ENCODE results near the gene FKBP5.
"Not testable (repeated sequence)": the region's sequence is repeated elsewhere in the genome, so short reads cannot be mapped to it uniquely, and the experiment has no call there.

The FKBP5 gene

DNA sequence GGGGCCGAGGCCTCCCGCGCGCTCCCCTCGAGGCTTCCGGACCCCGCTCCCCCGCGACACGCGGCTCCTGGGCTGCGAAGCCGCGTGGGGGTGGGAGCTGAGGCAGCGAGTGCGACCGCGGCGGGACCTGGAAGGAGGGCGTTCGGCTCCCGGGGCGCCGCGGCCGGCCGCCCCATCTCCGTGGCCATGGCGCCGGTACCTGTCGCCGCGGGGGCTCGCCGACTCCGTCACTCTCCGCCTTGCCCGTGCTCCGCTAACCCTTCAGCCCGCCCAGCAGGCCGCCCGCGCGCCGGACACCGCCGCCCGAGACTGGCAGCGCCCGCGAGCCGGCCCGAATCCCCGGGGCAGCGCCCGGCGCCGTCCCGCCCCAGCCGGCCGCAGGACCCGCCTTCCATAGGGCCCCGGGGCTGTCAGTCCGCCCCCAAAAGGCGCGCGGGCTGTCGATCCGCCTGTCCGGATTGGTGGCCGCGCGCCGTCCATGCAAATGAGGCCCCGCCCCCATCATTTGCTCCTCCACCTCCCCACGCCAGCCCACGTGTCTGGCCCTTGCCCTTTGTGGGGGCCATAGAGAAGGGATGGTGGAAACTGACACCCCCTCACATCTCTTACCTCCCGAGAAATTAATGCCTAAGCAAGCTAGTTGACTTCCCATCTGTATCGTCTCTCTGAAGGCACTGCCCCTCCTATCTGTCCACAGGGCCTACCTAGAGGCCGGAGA, at the start of gene FKBP5:
FKBP5 (minus strand) TSS at position 311 of the 718 bp plus-strand sequence. CDS start 46,091 bp downstream, outside the sequence.
- DNase-seq (ENCODE audit: low spot score): peak; percentile 72

DNA sequence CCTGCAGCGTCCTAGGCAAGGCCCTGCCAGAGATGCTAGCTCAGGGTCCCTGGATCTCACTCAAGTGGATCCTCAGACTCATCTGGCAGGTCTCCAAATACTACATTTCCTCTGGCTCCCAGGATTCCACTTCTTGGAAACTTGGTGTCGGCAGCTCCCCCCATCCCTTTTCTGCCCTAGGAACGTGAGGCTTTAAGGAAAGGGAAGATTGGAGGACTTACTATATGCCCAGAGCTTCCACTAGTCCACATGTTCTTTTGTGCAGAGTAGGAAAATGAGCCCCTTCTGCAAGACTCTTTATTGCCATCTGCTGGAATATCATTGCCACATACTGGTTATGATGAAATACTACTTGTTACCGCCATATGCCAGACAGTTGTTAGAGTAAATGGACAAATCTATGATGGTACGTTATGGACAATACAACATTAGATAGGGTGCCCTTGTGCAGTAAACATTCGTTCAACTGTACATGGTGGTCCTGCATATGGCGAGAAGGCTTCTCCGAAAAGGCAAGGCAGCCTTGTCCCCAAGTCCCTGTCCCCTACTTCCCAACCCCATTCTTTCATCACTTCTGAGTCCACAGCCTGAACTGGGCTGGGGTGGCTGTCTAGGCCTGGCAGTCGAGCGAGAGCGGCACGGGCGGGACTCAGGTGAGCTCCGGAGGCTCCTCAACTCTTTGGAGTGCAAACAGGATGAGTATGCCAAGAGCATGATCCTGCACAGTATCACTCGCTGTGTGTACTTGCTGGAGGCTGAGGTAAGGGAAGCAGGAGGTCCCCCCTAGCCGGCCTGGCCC, 48.9 kb upstream of the FKBP5 start:
- DNase-seq (ENCODE audit: low spot score): peak; percentile 85

DNA sequence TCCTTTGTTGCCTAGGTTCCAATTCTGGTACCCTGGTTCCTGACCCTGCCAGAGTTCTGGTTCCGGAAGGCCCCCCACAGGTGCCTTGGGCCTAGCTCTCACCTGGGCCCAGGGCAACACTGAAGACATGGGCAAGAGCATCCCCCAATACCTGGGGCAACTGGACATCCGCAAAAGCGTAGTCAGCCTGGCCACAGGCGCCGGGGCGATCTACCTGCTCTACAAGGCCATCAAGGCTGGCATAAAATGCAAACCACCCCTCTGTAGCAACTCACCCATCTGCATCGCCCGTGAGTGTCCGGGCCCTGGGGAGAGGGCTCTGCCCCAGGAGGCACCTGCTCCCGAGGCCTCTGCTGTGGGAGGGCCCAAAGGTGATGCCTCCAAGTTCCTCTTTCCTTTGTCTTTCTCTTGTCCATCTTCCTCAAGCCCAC, 48.3 kb upstream of the FKBP5 start, which contains the start of gene ARMC12:
ARMC12 (plus strand) TSS at position 51 of the 431 bp plus-strand sequence; CDS start at position 128, 77 bp downstream.
- no peak for DNase-seq (ENCODE audit: low spot score)

DNA sequence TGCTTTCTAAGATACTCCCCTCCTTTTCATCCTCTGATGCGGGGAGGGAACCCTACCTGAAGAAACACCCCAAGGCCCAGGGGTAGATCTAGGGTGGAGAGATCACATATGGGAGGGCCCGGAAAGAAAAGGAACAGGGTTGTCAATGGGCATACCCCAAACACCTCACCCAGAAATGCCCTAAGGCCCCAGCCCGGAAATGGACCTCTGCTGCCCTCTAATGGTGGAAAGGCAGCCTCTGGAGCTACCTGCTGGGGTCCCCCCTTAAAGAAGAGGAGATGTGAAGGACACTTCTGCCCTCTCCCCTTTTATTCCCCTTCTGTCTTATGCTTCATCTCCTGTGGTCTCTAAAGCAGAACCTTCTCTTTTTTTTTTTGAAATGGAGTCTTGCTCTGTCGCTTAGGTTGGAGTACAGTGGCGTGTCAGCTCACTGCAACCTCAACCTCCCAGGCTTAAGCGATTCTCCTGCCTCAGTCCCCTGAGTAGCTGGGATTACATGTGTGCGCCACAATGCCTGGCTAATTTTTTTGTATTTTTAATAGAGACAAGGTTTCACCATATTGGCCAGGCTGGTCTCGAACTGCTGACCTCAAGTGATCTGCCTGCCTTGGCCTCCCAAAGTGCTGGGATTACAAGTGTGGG, 47.7 kb upstream of the FKBP5 start:
- peak; percentile 73 for DNase-seq (ENCODE audit: low spot score)

DNA sequence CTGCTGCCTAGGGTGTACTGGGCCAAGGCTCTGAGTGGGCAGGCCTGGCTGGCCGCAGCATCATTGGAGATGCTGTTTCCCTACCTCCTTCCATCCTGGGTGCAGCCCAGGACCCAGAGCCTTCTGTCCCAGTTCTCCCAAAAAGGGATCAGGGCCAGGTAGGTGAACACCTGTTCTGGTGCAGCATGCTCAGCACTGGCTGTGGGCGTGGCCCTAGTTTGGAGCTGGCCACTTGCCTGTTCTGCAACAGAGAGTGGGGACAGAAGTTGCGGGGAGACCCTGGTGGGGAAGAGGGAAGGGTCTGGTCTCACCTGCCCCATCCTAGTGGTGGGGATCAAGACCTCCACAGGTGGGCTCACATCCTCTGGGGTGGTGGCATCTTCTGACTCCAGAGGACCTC, 46.7 kb upstream of the FKBP5 start:
- DNase-seq (ENCODE audit: low spot score): no peak

DNA sequence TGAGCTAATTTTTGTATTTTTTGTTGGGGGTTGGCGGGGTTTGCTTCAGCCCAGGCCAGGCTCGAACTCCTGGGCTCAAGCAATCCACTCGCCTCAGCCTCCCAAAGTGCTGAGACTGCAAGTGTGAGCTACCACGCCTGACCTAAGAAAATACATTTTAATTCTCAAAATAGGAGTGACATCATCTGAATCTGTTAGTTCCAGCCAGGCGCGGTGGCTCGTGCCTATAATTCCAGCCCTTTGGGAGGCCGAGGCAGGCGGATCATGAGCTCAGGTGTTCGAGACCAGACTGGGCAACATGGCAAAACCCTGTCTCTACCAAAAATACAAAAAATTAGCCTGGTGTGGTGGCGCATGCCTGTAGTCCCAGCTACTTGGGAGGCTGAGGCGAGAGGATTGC, 45.6 kb upstream of the FKBP5 start:
- not testable (repeated sequence) for DNase-seq (ENCODE audit: low spot score)

DNA sequence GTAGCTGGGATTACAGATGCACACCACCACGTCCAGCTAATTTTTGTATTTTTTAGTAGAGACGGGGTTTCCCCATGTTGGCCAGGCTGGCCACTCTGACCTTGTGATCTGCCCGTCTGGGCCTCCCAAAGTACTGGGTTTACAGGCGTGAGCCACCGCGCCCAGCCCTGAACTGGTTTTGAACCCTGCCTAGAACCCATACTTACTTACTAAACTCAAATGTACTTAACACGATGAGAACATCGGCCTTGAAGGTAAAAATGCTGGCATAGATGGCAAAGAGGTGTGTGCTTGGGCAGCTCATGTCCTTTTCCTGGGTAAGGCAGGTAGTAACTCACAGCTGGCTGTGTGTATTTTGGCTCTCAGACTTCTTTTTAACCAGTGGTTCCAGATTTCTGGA, 44.9 kb upstream of the FKBP5 start:
- no peak for DNase-seq (ENCODE audit: low spot score)

DNA sequence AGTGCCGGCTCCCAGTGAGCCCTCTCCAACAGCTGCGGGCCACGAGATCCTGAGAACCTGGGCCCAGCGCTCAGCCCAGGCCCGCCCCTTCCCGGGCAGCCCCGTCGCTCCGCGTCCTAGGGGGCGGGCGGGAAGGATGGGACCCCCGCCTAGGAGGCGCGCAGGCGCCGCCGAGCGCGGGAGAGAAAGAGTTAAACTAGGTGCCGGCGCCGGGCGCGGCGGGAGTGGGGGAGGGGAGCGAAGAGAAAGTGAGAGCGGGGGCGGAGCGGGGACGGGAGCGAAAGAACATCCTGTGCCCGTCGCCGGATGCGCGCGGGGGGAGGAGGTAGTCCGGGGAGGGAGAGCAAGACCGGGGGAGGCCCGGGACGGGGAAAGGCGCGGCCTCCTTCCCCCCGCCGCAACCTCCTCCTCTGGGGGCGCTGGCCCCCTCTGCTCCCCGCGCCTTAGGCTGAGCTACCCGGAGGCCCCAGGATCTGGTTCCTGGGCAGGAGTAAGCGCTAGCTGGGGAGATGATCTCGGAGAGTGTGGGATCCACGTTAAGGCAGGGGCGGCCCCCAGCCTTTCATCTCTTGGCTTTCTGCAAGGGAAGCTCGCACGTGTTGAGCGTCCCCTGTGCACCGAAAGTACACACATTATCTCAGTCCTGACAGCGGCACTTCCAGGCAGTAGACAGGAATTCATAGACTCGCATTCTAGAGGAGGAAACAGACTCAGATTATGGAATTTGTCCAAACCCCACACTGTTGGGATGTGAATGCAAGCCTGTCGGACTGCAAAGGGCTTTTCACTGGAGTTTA, 43.2 kb upstream of the FKBP5 start:
- peak; percentile 80 for DNase-seq (ENCODE audit: low spot score)

DNA sequence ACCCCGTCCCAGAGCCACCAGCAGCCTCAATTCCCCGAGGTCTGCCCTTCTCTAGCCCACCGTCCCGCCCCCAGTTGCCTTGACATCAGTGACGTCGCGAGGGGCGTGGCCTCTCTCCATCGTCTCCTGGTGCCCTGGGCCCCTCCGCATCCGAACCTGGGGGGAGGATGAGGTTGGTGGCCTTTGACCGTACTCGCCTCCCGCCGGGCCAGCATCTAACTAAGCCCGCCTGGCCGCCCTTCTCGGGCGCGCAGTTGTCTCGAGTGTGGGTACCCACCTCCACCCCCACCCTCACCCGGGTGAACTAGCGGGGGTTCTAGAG, 42.7 kb upstream of the FKBP5 start:
- peak; percentile 90 for DNase-seq (ENCODE audit: low spot score)

DNA sequence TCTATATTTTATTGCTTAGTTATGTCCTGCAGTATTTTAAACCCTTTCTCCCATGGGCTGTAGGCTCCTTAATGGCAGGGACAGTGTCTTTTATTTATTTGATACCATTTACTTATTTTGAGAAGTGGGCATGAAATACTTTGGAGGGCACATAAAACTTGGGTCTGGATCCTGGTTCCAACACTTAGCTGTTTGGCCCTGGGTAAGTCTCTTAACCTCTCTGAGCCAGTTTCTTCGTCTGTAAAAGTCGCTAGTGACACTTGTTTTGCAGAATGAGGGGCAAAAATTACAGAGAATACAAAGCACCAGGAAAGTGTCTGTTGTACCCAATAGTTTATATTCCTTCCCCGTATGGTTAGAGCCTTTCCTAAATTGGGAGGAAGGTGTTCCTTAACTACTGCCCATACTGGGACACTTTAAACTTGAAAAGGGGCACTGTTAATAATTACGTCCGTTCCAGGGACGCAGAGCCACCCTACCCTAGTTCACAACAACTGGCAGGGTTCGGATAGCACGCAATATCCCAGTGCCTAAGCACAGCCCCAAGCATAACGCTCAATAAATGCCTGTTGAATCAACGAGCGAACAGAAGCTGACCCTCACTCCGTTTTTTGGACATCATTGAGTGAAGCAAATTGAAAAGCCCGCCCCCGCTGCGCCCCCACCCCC, 42.2 kb upstream of the FKBP5 start:
- DNase-seq (ENCODE audit: low spot score): no peak

DNA sequence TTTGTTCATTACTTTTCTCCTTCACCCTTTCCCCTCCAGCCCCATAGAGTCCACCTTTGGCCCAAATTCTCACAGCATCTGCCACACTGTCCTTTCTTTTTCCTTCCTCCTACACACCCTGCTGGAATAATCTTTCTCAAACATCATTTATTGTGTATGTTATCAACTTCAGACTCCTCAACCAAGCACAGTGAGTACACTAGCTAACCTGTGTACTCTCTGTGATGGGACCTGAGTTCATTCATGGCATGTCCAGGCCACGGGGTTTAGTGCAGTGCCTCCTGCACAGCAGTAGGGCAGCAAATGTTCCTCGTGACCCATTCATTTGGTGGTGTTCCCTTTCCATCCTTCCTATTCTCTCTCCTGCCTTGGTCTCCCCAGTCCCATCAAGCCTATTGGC, 41.0 kb upstream of the FKBP5 start:
- no peak for DNase-seq (ENCODE audit: low spot score)

DNA sequence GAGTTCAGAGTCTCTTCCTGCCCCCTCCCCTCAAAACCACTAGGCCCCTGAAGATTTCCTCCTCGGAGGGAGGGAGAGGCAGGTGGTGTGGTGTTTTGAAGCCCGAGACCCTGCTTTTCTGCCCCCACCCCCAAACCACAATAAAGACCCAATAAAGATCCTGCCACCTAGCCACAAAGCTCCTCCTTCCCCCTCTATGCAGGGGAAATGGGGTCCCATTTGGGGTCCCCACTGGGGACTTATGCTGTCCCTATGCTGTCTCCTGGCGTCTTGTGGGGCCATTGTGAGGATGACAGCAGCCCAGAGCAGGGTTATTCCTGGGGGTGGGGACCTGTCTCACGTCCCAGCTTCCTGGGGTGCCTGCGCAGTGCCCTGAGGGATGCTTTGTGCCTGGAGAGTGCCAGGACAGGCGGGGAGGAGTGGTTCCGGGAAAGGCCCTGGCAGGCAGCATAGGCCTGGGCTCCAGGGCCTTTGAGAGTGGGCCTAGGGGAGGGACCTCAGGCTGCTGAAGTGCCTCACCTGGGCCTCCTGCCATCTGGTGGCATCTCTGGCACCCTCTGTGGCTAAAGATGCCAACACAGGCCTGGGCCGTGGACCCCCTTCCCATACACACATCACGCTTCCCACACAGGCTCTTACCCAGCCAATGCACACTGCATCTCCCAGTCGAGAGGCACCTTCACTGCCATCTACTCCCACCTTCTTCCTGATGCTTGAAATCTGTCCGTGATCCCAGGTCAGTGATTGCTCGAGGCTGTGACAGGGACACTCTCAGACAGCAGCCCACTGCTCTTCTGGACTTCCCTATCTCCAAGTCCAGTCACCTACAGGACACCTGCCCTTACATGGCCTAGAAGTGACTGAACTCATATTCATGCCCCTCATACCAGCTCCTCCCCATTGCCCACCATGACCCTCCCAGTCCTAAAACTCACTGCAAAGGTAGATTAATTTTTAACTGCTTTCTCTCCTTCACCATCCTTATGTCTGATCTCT, 40.3 kb upstream of the FKBP5 start:
- DNase-seq (ENCODE audit: low spot score): peak; percentile 27

DNA sequence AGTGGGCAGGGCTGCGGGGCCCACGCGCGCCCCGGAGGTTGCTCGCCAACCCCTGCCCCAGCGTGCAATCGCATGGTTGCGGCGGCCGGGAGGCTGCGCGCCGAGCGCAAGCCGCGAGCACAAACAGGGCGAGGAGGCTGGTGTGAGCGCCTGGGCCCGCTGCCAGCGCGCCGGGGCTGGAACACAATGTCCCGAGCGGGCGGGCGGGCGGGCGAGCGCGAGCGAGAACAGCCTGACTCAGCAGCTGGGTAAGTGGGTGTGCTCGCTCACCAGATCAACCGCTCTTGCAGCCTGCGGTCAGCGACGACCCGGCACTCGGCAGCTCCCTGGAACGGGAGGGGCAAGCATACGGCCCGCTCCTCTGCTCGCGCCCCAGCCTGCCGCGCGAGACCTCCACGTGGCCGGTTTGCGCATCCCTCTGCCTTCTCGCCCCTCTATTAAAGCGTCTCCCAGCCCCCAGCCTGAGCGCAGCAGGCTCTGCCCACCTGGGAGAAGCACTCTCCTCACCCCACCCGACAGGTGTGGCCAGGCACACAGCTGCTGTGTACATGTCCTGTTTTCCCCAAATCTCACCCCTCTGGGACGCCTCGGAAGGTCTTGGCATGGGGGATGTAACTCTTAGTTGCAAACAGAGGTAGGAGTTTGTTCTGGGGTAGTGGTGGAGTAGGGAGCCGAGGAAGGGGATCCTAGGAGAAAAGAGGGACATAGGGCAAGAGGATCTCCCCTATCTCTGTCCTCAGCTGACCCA, 39.4 kb upstream of the FKBP5 start:
- peak; percentile 78 for DNase-seq (ENCODE audit: low spot score)

DNA sequence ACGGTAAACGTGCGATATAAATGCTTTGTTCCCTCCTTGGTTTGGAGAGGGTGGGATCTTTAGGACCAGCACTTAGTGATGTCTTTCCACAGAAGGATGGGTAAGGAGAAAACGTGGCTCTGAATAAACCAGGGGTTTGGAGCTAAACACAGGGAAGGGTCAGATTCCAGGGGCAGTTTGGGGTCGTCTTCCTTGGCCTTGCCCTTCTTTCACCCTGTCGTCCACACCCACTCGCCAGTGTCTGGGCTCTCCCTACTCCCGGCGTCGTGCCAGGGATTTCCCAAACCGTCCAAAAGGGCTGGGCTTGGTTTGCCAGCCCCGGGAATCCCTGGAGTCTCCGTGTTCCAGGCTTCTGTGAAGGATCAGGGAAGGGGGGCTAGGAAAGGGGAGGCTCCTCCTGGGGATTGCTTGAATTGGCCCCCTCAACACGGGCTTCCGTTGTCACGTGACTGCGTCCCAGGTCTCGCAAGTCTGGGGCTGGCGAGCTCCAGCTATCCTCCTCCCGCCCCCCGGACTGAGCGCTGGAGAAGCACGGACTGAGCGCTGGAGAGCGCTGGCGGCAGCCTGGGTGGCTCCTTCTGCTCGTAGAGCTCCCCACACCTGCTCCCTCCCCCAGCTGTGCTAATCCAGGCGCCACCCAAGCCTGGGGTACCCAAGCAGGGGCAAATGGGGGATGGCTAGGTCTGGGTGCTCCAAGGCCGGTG, 38.7 kb upstream of the FKBP5 start:
- DNase-seq (ENCODE audit: low spot score): peak; percentile 78

DNA sequence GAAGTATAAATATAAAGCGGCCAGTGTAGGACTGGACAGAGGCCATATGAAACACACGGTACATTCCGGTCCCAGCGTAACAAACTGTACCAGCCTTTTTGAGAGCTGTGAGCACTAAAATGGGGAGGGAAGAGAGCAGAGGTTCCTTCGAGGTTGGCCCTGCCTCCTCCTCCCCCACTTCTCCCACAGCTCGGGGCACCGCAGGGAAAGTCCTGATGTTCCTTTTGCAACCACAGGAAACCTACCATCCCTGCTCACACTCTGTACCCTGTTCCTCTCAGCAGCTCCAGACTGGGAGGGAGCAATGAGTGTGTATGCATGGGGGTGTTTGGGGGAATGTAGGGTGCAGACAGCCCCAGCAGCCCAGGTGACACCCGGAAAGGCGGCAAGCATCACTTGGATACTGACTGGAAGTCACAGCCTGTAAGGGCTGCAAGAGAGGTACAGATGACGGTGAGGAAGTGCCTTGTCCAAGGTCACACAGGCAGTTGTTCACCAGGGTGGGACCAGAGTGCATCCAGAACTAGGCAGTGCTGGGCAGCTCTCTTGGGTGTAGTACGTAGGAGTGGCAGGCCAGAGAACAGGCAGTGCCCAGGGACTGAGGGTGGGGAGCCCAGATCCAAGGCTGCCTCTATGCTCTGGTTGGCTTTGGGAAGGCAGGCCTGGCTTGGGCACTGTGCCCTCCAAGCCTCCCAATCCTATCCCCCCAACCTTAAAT, 37.2 kb upstream of the FKBP5 start:
- DNase-seq (ENCODE audit: low spot score): no peak

DNA sequence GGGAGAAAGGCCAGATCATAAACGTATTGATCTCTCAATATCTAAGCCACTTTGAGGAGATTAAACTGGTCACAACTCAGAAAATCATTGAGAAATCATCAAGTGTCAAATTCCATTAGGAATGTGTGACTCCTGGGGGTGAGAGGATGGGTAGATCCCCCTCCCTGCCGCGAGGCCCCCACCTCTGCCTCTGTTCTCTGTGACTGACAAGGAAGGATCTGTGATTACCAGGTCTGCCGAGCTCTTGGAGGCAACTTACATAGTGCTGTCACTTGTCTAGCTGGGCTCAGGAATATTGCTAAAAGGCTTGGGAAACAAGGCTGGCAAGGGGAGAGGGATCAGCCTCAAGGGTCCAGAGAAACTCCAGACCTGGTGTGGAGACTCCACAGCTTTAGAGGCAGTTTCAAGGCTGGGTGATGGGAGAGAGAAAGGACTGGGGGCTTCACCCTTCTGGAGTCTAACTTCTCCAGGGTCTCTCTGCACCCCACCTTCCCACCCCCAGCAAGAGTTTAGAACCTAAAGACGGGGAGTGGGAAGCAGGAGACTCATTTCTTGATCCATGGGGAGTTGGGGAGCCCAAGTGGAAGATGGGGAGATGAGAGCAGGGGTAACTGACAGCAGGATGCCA, 36.5 kb upstream of the FKBP5 start:
- DNase-seq (ENCODE audit: low spot score): no peak

DNA sequence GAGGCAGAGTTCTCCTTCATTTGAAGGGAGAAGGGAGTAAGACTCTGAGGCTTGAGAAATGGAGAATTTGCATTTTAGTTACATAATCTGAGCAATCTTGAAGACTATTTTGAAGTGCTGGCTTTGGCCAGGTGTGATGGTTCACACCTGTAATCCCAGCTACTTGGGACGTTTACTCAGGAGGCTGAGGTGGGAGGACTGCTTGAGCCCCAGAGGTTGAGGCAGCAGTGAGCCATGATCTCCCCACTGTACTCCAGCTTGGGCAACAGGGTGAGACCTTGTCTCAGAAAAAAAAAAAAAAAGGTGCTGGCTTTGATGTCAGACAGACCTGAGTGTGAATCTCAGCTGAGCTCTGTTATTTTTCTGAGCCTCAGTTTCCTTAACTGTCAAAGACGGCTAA, 35.8 kb upstream of the FKBP5 start:
- no peak for DNase-seq (ENCODE audit: low spot score)

DNA sequence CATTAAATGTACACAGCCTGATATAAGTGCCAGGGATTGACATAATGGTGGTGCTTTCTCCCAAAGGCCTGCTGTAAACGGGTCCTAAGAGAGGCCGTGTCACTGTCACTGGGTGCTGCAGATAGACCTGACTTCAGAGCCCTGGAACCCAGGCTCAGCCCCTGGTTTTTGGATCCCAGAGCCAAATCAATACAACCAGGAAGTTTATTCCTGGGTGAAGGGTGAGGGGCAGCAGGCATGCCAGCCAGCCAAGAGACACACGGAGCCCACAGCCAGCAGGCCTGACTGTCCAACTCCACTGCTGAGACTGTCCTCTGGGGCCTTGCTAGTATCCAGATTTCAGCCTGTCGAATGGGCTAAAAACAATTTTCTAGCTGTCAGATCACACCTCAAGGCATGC, 35.3 kb upstream of the FKBP5 start:
- DNase-seq (ENCODE audit: low spot score): no peak

Data from cerebellar cortex (tissue), 1 donor.